ENCODE measurements around the gene RAB29.

Gene RAB29

GRCh38 chr1:205749234-205750137 is 25.8 kb downstream of the RAB29 start:
- TF ChIP-seq, protein P1, sequence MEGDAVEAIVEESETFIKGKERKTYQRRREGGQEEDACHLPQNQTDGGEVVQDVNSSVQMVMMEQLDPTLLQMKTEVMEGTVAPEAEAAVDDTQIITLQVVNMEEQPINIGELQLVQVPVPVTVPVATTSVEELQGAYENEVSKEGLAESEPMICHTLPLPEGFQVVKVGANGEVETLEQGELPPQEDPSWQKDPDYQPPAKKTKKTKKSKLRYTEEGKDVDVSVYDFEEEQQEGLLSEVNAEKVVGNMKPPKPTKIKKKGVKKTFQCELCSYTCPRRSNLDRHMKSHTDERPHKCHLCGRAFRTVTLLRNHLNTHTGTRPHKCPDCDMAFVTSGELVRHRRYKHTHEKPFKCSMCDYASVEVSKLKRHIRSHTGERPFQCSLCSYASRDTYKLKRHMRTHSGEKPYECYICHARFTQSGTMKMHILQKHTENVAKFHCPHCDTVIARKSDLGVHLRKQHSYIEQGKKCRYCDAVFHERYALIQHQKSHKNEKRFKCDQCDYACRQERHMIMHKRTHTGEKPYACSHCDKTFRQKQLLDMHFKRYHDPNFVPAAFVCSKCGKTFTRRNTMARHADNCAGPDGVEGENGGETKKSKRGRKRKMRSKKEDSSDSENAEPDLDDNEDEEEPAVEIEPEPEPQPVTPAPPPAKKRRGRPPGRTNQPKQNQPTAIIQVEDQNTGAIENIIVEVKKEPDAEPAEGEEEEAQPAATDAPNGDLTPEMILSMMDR (IDR thresholded peaks at IDR 0.05; ENCODE audit: unreplicated experiment in 3 of 3) = no peak
- peak overlapping the region; percentile 92 to 100 (median 92) for H3K4me3 Mint-ChIP-seq
- no peaks in the 10 kb centered on the region for H3K9me3 Mint-ChIP-seq
- H3K27ac Mint-ChIP-seq = peak overlapping the region; percentile 96 to 99 (median 97)
- H3K36me3 Mint-ChIP-seq (ENCODE audit: low read depth) = peaks cover 4% of the 10 kb centered on the region
- H3K27me3 Mint-ChIP-seq (ENCODE audit: low read depth) = peaks cover 6% of the 10 kb centered on the region
- peaks cover 15% of the 10 kb centered on the region for H3K4me1 Mint-ChIP-seq

- Mint-ChIP-seq H3K4me1 (peaks cover 20% of the 10 kb centered on the region), H3K36me3 (ENCODE audit: low read depth) (peaks cover 7% of the 10 kb centered on the region), H3K27me3 (ENCODE audit: low read depth) (peaks cover 4% of the 10 kb centered on the region), H3K9me3 (no peaks in the 10 kb centered on the region), H3K27ac (peak overlapping the region; percentile 96 to 99 (median 97)), H3K4me3 (peak overlapping the region; percentile 92 to 100 (median 92))
- TF ChIP-seq, protein P1 (IDR thresholded peaks at IDR 0.05; ENCODE audit: unreplicated experiment in 3 of 3) = no peak
Measured at GRCh38 chr1:205748403-205749233, 26.7 kb downstream of the RAB29 start.

DNA sequence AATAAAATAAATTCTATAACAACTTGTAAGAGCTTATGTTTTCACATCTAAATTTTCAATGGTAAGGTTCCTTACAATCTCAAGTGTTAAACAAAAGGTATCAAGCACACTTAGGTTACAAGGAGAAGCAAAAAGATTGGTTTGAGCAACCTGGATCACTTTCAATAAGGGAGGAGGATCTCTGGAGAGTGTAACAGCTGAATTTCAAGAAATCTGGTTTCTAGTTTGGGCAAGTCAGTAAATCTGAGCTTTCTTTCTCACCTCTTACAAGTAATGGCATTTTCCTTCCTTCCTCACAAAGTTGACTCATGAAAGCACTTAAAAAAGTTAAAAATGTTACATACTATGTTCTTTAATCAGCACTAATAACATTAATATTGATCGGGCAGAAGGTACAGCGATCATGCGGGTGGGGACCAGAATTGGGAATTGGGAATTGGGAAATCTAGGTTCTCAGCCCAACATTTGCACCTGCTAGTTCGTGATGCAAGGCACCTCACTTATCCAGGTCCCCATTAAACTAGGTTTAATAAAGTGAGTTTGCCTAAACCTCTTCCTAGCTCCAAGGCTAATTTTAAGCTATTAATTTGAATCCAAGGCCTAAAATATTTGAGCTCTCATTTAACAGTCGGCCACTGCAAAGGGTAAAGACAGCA is 28.4 kb downstream of the RAB29 start:
- Mint-ChIP-seq H3K4me1 (peaks cover 33% of the 10 kb centered on the region), H3K9me3 (no peaks in the 10 kb centered on the region), H3K27ac (peak overlapping the region; percentile 26 to 80 (median 61)), H3K36me3 (ENCODE audit: low read depth) (peaks cover 11% of the 10 kb centered on the region), H3K4me3 (peak overlapping the region; percentile 71 to 92 (median 85)), H3K27me3 (ENCODE audit: low read depth) (no peaks in the 10 kb centered on the region)
- TF ChIP-seq, protein P1 (IDR thresholded peaks at IDR 0.05; ENCODE audit: unreplicated experiment in 3 of 3) = no peak

DNA sequence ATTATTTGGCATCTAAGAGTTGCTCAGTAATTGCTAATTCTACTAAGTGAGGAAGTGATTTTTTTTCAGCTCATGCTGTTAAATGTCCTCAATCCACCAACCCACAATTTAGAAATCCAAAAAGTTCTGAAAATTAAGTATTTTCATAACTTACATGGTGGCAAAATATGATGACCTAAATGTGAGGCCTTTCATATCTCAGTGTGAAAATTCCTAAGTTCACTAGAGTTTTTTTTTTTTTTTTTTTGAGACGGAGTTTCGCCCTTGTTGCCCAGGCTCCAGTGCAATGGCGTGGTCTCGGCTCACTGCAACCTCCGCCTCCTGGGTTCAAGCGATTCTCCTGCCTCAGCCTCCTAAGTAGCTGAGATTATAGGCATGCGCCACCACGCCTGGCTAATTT is 30.9 kb downstream of the RAB29 start:
- H3K9me3 Mint-ChIP-seq = no peaks in the 10 kb centered on the region
- TF ChIP-seq, protein P1 (IDR thresholded peaks at IDR 0.05; ENCODE audit: unreplicated experiment in 3 of 3) = no peak
- H3K36me3 Mint-ChIP-seq (ENCODE audit: low read depth) = peaks cover 15% of the 10 kb centered on the region
- peak overlapping the region in 1 of 3 experiments; percentile 37 for H3K4me3 Mint-ChIP-seq
- peak overlapping the region in 2 of 3 experiments; percentile 48 to 88 for H3K27ac Mint-ChIP-seq
- H3K27me3 Mint-ChIP-seq (ENCODE audit: low read depth) = no peaks in the 10 kb centered on the region
- peaks cover 38% of the 10 kb centered on the region for H3K4me1 Mint-ChIP-seq

DNA sequence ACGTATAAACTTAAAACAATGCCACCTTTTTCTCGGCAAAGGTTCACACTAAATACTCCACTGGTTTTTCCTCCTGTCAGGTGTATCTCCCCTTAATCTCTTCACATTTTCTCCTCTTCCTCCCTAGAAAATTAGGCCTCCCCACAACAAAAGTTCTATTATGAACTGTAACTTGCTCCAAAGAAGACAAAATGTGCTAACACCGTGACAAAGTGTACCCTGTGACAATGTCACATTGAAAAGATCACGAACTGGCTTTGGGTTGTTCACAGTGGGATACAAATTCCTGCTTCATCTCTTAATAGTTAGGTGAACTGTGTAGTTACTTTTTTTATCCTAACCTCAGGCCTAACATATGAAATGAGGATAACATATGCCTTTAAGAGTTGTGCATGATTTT is 31.3 kb downstream of the RAB29 start:
- H3K4me3 Mint-ChIP-seq = peak overlapping the region in 2 of 3 experiments; percentile 18 to 37
- H3K9me3 Mint-ChIP-seq = no peaks in the 10 kb centered on the region
- peaks cover 20% of the 10 kb centered on the region for H3K36me3 Mint-ChIP-seq (ENCODE audit: low read depth)
- no peaks in the 10 kb centered on the region for H3K27me3 Mint-ChIP-seq (ENCODE audit: low read depth)
- H3K4me1 Mint-ChIP-seq = peaks cover 42% of the 10 kb centered on the region
- peak overlapping the region; percentile 48 to 88 (median 50) for H3K27ac Mint-ChIP-seq
- TF ChIP-seq, protein P1 (IDR thresholded peaks at IDR 0.05; ENCODE audit: unreplicated experiment in 3 of 3) = no peak

Measured in nephron (organoid).